WTC11 (cell line): ENCODE data around the gene NRG2.

Experiments used
- CTCF ChIP-seq: fragments of 200-600 bp; IDR thresholded peaks from 2 replicates; pipeline ENCODE4 v1.8.0; 2022; ENCODE audit warnings: antibody characterized with exemption
- MAX ChIP-seq: sonication (generic); formaldehyde crosslinking; IDR thresholded peaks from 2 replicates; pipeline ENCODE4 v1.8.0; 2022; ENCODE audit warnings: mild to moderate bottlenecking, missing genetic modification reagents

GRCh38 chr5:139954022-139954421 is 89.1 kb downstream of the NRG2 start:
- TF ChIP-seq CTCF: no peak
- TF ChIP-seq MAX (CRISPR knock-in tag): no peak
